AG09309 (cell line): ENCODE measurements around the gene CDC14B.
"Not testable (repeated sequence)": the region's sequence is repeated elsewhere in the genome, so short reads cannot be mapped to it uniquely, and the experiment has no call there.

ENCODE experiments used
- DNase-seq: peaks from one replicate; pipeline ENCODE4 v3.0.0-alpha.2; 2010; ENCODE audit warnings: low read depth
- H3K4me3 ChIP-seq: 2 replicates; pipeline ENCODE4 v1.5.1; 2011; ENCODE audit warnings: mild to moderate bottlenecking, low read depth, low read length, moderate library complexity; ENCODE audit not compliant: control insufficient read depth
- CTCF ChIP-seq: IDR thresholded peaks from 2 replicates; pipeline ENCODE4 v1.5.1; 2011; ENCODE audit warnings: mild to moderate bottlenecking, low read depth, low read length, inconsistent platforms; ENCODE audit not compliant: insufficient read depth, control insufficient read depth; ENCODE audit errors: missing control alignments

Gene CDC14B

GRCh38 chr9:96587338-96588315 is 32.0 kb downstream of the CDC14B start:
- TF ChIP-seq CTCF: no peak
- no peak for DNase-seq
- H3K4me3 ChIP-seq: no peak overlapping the region

GRCh38 chr9:96585426-96585825 is 34.2 kb downstream of the CDC14B start:
- no peak for TF ChIP-seq CTCF
- H3K4me3 ChIP-seq: no peak overlapping the region
- no peak for DNase-seq

- DNase-seq, H3K4me3 ChIP-seq: not testable (repeated sequence)
Measured at GRCh38 chr9:96582199-96582598, 37.4 kb downstream of the CDC14B start.

GRCh38 chr9:96581786-96582185 is 37.9 kb downstream of the CDC14B start:
- TF ChIP-seq CTCF: no peak

GRCh38 chr9:96581301-96581700 is 38.3 kb downstream of the CDC14B start:
- DNase-seq: no peak
- H3K4me3 ChIP-seq: no peak overlapping the region
- no peak for TF ChIP-seq CTCF

More at GRCh38 chr9:96581786-96582185, 37.9 kb downstream of the CDC14B start:
- no peak overlapping the region for H3K4me3 ChIP-seq
- no peak for DNase-seq

- no peak overlapping the region for H3K4me3 ChIP-seq
- DNase-seq: no peak
Measured at GRCh38 chr9:96574931-96575351, 44.7 kb downstream of the CDC14B start.

More at GRCh38 chr9:96574931-96575351, 44.7 kb downstream of the CDC14B start:
- no peak for TF ChIP-seq CTCF
